ENCODE measurements around the gene TENM3. TPM values are rescaled to one million over a fixed set of nuclear protein-coding genes. Genes with fewer than 3 reads are reported as not detected.

The TENM3 gene
- total RNA-seq, 3 donors from 2014 or later, result 0.58 to 19.2 (median 0.70) TPM

DNA sequence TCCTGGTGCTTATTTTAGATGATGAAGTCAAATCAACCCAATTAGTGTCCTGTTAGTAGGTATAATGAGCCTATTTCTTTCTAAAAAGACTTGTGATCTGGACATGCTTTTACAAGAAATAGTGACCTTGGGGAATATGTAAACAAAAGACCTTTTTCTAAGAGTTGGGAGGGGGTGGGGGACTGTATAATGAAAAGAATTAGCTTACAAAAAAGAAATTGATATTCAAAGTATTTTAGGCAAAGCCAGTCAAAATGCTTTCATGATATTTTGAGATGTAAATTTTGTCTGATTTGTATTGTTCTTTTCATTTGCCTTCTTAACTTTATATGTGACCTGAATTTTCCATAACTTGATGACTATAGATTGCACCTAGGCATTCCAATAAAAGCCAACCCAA, 559.4 kb downstream of the TENM3 start:
- intact Hi-C loops (cut with DNase I, micrococcal nuclease), result loop anchor here in 1 of 2 donors (10.0 kb wide), 1 partner anchor 328 kb away; no protein-coding TSS in a partner anchor
- Histone ChIP-seq H3K36me3 (ENCODE audit: low read depth) (no peaks in the 10 kb centered on the region), H3K4me1 (ENCODE audit: low read depth) (no peaks in the 10 kb centered on the region), H3K4me3 (no peak overlapping the region), H3K9me3 (no peaks in the 10 kb centered on the region)
- no peak for ATAC-seq
- DNase-seq, result no peak
- TF ChIP-seq, protein P1, sequence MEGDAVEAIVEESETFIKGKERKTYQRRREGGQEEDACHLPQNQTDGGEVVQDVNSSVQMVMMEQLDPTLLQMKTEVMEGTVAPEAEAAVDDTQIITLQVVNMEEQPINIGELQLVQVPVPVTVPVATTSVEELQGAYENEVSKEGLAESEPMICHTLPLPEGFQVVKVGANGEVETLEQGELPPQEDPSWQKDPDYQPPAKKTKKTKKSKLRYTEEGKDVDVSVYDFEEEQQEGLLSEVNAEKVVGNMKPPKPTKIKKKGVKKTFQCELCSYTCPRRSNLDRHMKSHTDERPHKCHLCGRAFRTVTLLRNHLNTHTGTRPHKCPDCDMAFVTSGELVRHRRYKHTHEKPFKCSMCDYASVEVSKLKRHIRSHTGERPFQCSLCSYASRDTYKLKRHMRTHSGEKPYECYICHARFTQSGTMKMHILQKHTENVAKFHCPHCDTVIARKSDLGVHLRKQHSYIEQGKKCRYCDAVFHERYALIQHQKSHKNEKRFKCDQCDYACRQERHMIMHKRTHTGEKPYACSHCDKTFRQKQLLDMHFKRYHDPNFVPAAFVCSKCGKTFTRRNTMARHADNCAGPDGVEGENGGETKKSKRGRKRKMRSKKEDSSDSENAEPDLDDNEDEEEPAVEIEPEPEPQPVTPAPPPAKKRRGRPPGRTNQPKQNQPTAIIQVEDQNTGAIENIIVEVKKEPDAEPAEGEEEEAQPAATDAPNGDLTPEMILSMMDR (IDR thresholded peaks at IDR 0.05), result no peak

DNA sequence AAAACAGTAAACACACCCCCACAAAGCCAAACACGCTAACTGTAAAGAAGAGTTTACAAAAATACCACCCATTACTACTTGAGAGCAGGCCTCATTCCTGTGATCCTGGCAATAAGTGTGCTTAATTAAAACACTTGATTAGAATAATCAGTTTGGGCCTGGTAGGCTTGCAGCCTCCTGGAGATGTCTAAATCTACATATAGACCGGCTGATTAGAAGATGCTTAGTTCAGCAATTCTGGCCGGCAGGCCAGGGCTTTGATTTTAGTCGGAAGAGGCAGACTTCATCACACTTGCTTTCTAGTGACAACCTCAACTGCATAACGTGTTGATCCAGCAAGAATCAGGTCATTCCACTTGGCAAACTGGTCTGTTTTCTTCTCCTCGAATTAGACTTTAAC, 560.0 kb downstream of the TENM3 start:
- Histone ChIP-seq H3K4me1 (ENCODE audit: low read depth) (no peaks in the 10 kb centered on the region), H3K4me3 (no peak overlapping the region), H3K36me3 (ENCODE audit: low read depth) (no peaks in the 10 kb centered on the region), H3K9me3 (no peaks in the 10 kb centered on the region)
- TF ChIP-seq, protein P1 (IDR thresholded peaks at IDR 0.05), result no peak
- DNase-seq (no peak), ATAC-seq (no peak)
- intact Hi-C loops (cut with DNase I, micrococcal nuclease), result loop anchor here in 1 of 2 donors (10.0 kb wide), 1 partner anchor 328 kb away; no protein-coding TSS in a partner anchor

DNA sequence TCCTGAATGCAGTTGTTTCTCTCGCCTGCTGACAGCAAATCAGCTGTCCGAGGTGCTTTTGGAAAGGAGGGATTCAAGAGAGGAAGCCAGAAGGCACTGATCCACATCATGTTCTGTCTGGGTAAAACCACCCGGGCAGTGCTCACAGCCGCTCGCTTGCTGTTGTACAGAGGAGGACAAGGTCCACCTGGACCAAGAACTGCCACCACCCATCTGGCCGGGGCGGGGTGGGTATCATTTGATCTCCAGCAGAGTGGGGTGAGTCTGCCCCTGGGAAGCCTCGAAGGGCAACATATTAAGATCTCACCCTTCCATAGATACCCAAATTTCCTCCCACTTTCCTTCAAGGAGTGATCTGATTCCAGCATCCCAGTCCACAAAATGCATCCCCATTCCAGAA, 560.9 kb downstream of the TENM3 start:
- Histone ChIP-seq H3K4me3 (no peak overlapping the region), H3K4me1 (ENCODE audit: low read depth) (no peaks in the 10 kb centered on the region), H3K36me3 (ENCODE audit: low read depth) (no peaks in the 10 kb centered on the region), H3K9me3 (no peaks in the 10 kb centered on the region)
- intact Hi-C loops (cut with DNase I, micrococcal nuclease), result loop anchor here in 1 of 2 donors (10.0 kb wide), 1 partner anchor 329 kb away; no protein-coding TSS in a partner anchor
- ATAC-seq, result no peak
- TF ChIP-seq, protein P1 (IDR thresholded peaks at IDR 0.05), result no peak
- no peak for DNase-seq

DNA sequence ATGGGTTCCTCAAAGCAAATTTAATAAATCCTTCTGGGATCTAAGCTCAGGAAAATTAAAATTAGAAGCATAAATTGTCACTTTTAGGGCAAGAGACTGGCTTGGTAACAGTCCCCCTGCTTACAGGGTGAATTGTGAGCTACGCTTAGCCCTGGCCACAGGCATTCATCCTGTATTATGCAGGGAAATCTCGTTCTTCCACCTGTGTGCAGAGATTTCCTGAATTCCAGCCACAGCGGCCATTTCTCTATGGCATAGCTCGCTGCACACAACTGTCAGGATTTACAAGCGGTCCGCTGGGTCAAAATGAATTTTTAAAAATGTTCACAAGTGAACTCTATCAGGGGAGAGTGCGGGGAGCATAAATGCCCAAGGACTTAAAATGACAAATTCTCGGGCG, 562.1 kb downstream of the TENM3 start:
- intact Hi-C loops (cut with DNase I, micrococcal nuclease), result loop anchor here (5.0 to 10.0 kb wide), 2 partner anchors 328 to 331 kb away; no protein-coding TSS in a partner anchor
- H3K4me3 ChIP-seq, result no peak overlapping the region

DNA sequence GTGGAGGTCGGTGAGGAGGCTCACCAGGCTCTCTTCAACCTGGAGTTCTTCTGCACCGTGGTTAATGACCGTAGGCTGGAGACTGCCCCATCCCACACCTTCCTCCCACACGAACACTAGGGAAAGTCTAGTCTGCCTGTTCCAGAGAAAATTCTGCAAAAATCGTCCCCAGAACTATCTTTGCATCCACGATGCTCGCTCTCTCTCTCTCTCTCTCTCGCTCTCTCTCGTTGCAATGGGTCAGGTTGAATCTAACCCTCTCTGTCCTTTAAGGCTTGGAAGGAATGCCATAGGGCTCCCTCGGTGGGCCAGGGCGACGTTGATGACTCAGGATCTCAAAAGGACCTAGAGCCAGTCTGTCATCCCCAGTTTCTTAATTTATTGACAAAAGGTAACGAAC, 562.5 kb downstream of the TENM3 start:
- no peak for DNase-seq
- Histone ChIP-seq H3K4me3 (no peak overlapping the region), H3K4me1 (ENCODE audit: low read depth) (no peaks in the 10 kb centered on the region), H3K36me3 (ENCODE audit: low read depth) (no peaks in the 10 kb centered on the region), H3K9me3 (no peaks in the 10 kb centered on the region)
- TF ChIP-seq, protein P1 (IDR thresholded peaks at IDR 0.05), result no peak
- intact Hi-C loops (cut with DNase I, micrococcal nuclease), result loop anchor here (5.0 to 10.0 kb wide), 2 partner anchors 328 to 331 kb away; no protein-coding TSS in a partner anchor
- ATAC-seq, result no peak

More for the DNA sequence above, 562.1 kb downstream of the TENM3 start:
- TF ChIP-seq, protein P1 (IDR thresholded peaks at IDR 0.05), result no peak
- no peaks in the 10 kb centered on the region for H3K36me3 ChIP-seq (ENCODE audit: low read depth)
- ATAC-seq, result no peak
- no peaks in the 10 kb centered on the region for H3K4me1 ChIP-seq (ENCODE audit: low read depth)
- DNase-seq, result no peak
- no peaks in the 10 kb centered on the region for H3K9me3 ChIP-seq

Measured in mucosa of descending colon (tissue), 3 donors.